ENCODE data around the gene ANXA2R. TPM values are rescaled to one million over a fixed set of nuclear protein-coding genes. Genes with fewer than 3 reads are reported as not detected.
A peak's percentile ranks its signal among the peaks of the same experiment; 100 is the strongest.
"Not testable (repeated sequence)": the region's sequence is repeated elsewhere in the genome, so short reads cannot be mapped to it uniquely, and the experiment has no call there.

ANXA2R gene, protein sequence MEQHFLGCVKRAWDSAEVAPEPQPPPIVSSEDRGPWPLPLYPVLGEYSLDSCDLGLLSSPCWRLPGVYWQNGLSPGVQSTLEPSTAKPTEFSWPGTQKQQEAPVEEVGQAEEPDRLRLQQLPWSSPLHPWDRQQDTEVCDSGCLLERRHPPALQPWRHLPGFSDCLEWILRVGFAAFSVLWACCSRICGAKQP
- total RNA-seq, result 7.7 and 7.8 TPM in 2 replicates

DNA sequence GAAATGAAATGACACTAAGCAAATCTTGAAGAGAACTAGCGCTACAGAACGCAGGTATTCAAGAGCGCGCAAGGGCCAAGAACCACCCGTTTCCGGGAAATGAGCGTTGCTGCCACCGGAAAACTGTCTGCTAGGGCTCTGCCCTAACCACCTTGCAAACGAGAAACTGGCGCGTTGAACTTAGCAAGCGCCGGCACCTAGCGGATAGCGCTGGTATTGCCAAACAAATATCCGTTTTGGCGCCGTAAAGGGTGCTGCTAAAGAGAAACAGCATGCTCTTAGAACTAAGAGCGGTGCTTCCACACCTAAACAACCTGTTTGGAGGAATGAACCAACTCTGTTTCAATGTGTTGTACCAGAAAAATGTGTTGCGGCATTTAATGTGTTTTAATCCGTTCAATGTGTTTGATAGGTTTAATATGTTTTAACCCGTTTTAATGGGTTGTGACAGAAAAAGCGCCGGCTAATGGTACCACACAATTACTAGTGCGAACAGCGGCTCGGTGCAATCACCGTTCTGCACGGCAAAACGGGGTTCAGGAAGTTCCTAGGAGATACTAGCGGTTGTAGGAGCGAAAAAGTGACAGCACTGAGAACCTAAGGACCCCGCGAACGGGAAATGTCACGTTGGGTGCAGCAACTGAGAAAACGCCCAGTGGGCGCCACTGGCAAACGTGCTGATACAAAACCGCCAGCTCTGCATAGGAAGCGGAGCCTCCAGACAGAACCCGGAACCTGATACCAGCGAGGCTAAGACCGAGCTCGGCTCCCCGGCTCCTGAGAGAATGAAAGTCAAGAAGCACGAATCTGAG lies at the start of gene ANXA2R:
ANXA2R (minus strand) TSS at position 33 of the 812 bp plus-strand sequence. CDS start 273 bp downstream, outside the sequence.
- peak; percentile 97 for DNase-seq

DNA sequence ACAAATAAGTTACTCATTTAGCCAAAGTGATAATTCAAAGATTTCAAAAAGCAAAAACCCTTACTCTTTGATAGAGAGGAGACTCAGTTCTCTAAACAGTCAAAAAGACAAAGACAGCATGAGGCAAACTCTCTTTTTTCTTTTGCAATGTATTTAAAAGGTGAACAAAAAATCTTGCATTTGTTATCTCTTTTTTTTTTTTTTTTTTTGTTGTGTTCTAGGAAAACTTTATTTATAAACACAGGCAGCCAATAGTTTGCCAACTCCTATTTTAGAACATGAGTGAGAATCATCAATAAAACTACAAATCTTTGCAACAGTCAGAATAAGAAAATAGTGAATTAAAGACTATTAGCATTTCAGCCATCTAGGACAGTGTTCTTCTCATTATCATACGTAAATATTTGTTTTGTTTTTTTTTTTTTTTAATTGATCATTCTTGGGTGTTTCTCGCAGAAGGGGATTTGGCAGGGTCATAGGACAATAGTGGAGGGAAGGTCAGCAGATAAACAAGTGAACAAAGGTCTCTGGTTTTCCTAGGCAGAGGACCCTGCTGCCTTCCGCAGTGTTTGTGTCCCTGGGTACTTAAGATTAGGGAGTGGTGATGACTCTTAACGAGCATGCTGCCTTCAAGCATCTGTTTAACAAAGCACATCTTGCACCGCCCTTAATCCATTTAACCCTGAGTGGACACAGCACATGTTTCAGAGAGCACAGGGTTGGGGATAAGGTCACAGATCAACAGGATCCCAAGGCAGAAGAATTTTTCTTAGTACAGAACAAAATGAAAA lies 46.2 kb upstream of the ANXA2R start:
- DNase-seq, result not testable (repeated sequence)

DNA sequence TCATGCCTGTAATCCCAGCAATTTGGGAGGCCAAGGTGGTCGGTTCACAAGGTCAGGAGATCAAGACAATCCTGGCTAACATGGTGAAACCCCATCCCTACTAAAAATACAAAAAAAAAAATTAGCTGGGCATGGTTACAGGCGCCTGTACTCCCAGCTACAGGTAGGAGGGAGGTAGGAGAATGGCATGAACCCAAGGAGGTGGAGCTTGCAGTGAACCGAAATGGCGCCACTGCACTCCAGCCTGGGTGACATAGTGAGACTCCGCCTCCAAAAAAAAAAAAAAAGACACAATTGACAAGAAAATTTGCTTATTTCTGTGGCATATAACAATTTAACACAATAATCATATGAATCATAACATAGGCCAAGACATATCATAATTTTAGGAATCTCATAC lies 45.3 kb upstream of the ANXA2R start:
- DNase-seq, result no peak

DNA sequence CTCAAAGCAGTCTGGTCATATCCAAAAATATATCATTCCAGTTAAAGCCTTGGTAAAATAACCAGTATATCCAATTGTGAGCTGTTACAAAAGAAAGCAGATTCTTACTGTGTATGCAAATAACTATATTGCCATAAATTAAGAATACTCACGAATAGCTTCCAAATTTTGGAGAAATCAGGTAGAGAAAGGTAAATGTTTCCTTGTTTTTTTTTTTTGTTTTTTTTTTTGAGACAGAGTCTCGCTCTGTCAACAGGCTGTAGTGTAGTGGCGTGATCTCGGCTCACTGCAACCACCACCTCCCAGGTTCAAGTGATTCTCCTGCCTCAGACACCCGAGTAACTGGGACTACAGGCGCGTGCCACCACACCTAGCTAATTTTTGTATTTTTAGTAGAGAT lies 44.3 kb upstream of the ANXA2R start:
- not testable (repeated sequence) for DNase-seq

DNA sequence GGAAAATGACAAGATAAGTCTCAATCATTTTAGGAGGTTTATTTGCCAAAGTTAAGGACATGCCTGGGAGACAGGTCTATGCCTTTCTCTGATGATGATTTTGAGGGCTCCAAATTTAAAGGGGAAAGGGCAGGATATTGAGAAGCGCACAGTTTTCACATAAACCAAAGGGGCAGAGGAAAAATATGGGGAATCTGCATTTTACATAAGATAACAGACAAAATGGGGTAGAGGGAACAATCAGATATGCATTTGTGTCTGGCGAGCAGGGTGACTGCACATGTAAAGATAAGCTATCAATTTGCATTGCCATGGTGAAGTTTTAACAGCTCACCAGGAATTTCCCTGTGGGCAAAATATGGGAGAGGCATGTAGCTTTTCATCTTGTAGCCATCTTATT lies 41.2 kb upstream of the ANXA2R start:
- DNase-seq, result not testable (repeated sequence)

DNA sequence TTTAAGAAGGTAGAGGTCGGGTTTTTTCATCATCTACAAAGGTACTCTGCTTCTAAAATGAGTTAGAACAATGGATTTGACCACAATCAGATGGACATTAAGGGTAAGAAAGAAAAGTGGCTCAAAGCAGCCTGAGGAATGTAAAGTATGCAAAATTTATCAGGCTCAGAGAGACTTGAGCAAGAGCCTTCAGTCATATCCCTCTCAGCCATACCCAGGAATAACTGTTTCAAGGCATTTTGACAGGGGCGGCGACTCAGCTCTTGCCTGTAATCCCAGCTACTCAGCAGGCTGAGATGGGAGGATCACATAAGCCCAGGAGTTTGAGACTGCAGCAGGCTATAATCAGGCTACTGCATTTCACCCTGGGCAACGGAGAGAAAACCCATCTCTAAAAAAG lies 38.8 kb upstream of the ANXA2R start:
- no peak for DNase-seq

DNA sequence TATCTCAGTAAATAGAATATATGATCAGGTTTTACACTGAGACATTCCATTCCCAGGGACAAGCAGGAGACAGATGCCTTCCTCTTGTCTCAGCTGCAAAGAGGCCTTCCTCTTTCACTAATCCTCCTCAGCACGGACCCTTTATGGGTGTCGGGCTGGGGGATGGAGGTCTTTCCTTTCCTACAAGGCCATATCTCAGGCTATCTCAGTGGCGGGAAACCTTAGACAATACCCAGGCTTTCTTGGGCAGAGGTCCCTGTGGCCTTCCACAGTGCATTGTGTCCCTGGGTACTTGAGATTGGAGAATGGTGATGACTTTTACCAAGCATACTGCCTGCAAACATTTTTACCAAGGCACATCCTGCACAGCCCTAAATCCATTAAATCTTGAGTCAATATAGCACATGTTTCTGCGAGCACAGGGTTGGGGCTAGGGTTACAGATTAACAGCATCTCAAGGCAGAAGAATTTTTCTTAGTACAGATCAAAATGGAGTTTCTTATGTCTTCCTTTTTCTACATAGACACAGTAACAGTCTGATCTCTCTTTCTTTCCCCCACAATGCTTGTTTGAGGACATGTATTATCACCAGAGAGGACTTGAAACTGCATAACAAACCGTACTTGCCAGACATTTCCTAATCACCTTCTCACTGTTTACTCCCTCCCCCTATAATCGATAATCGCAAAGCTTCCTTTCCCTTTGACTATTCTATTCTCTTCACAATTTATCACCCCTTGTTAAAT lies 37.5 kb upstream of the ANXA2R start:
- not testable (repeated sequence) for DNase-seq

DNA sequence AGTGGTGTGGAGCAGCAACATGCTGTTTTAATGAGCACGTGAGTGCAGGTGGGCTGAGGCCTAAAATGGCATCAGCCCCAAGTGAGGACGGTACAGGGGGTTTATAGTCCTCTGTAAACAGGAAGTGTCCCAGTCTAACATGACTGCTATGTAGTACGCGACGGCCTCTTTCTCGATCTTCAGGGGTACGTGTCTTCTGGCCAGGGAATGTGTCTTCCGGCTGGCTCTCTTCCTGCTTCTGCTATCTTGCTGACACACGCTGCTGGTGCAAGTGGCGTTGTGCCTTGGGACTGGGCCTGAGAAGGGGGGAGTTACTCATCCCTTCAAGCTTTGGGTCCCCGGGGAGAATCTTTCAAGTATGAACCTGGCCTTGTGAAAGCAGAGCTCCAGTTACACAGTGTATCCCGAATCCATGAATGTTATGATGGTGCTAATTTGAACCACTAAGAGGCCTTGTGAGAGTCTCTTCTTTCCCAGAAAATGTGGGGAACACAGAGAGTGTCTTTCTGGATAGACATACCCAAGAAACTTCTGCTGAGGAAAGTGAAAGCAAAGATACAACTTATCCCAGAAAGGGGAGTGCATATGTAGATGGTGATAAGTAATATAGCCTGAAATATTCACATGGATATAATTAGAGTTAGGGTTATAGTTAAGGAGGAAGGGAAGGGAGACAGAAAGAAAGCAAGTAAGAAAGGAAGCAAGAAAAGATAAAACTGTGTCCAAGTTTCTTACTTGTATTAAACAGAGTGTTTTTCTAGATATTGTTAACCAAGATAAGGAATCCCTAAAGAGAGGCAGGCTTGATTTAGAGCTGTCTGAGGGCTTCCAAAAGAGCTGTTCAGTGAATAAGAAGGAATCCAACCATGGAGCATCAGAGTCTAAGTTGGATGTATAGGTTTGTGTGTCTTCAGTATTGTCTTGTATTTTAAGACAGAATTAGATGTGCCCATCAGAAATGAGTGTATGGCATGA lies 35.5 kb upstream of the ANXA2R start:
- no peak for DNase-seq

DNA sequence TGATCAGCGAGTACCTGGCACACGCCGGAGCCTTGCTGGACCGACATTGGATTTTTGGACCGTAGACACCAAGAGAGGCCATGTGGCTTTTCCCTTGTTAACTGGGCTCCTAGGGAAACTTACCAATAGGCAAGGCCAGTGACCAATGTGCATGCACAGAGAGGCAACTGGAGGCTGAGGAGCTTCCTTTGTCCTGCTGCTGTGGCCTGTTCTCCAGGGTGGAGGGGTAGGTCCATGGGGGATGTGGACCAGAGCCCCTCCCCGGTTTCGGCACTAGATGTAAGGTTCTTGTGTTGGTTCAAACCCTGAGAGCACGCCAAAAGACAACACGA lies 34.8 kb upstream of the ANXA2R start:
- no peak for DNase-seq

DNA sequence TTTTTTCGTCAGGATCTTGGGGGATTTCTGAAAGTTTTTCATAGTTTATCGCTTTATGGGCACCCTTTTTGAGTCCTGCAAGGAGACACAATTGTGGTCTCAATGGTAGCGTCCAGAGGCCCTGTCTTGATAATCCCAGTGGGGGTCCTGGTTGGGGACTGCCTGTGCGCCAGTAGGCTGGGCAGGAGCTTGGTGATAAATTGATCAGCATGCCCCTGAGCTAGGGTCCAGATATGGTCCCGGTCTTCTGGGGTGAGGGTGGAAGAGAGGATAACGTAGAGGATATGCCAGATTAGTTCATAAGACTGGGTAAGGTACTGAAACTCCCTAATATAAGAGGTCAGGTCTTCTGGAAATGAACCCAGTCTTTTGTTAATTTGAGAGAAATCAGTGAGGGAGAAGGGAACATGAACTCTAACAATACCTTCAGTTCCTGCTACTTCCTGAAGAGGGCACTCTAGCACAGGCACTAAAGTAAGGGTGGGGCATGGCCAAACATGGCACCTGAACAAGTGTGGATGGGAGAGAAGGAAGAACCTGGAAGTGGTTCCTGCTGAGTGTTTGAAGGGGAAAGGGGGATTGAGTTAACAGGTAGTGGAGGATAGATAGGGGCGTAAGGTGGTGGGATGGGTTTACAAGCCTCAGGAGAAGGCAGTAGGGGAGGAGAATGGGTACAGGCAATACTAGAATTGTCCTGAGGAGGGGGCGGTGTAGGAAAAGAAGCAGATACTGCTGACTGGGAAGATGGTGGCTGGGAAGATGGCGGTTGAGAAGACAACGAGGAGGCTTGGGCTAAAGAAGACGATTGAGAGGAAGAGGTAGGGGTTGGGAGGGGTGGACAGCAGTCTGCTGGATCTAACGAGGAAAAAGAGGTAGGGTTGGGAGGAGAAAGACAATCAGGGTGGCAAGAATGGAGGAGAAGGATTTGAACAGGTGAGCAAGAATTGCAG lies 33.8 kb upstream of the ANXA2R start:
- DNase-seq, result peak; percentile 56

DNA sequence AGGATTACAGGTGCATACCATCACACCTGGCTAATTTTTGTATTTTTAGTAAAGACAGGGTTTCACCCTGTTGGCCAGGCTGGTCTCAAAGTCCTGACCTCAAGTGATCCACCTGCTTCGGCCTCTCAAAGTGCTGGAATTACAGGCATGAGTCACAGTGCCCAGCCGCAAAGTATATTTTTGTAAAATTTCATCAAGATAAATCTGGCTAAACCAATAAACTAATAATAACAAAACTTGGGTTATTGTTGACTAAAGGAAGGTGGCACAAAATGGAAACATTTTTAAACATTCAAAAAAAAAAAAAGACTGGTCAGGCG lies 29.2 kb upstream of the ANXA2R start:
- not testable (repeated sequence) for DNase-seq

DNA sequence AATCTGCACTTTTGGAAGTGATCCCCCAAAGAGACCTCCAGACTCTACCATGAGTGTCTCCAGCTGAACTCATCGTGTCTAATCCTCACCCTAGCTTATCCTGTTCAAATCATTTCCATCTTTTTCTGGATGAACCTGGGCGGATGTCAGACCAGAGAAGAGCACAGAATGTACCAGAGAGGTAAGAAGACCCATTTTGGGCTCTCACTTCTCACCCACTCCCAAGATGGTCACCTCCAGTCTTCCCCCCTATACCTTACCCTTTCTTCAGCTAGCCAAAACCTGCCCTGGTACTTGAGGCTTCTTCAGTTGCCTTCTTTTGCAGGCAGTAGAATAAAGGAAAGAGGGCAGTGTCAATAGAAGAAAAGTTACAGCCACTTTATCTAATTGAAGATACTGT lies 27.9 kb upstream of the ANXA2R start:
- DNase-seq, result no peak

DNA sequence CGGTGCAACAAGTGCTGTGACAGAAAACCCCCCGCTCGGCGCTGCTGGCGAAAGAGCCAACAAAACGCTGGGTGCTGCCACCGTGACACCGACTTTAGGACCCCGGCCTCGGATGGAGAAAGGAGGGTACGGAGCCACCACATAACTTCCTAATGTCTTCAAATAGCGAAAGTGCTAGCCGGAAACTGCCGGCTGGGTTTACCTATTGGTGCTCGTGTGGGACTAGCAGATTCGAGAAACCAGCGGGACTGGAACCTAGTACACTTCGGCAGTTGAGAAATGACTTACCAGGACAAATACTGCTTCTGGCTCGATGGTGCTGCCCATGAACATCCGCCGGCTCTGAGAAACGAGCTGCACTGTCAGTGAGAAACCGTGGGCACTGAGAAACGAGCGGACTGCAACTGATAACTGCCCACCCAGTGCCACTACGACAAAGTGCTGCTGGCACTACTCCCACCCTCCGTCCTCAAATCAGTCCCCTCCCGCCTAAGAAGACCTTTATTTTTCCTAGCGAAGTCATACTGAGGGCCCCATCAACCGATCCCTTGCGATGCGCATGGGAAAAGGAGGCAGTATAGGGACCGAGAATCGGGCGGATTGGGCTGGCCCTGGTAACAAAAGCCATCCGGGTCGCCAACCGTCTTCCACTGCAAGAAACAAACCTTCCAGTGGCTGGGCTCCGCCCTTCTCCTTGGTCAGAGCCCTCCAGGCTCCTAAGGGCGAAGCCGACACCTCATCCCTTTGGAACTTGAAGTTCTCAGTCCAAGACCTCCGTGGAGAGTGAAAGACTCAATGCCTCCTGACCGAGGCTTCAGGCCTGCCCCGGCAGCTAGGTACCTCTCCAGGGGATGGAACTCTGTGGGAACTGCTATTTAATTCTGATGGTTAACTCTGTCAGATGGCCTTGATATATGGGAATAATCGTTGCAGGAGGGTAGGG lies 27.0 kb upstream of the ANXA2R start:
- DNase-seq, result peak; percentile 94

DNA sequence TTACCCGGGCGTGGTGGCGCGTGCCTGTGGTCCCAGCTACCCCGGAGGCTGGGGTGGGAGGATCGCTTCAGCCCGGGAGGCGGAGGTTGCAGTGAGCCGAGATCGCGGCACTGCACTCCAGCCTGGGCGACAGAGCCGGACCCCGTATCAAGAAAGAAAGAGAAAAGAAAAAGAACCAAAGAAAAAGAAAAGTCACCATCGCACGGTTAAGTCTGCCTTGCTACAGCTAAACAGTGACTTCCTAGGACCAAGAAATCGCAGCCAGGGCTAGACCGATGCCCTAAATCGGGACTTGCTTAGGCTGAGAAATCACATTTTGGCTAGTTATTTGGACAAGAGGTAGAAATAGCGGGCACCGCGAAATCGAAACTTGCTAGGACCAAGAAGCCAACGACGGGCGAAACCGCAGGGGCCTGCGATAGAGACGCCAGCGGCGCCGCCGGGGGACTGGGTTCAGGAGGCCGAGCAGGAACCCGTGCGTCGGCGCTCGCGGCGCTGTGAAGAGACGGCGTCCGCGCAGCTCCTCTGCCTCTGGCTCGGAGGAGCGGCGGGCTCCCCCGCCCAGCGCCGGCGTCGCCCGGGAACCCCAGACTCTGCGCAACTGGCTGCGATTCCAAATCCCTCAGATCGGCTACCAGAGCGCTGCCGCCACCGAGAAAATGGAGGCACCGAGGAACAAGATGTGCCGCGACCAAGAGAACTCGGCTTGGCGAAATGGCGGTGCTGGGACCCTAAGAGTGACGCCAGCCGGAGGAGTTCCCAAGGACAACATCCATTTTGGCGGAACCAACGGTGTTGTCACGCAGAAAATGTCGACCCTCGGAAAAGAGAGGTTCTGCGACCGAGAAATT lies 26.1 kb upstream of the ANXA2R start:
- DNase-seq, result peak; percentile 74

DNA sequence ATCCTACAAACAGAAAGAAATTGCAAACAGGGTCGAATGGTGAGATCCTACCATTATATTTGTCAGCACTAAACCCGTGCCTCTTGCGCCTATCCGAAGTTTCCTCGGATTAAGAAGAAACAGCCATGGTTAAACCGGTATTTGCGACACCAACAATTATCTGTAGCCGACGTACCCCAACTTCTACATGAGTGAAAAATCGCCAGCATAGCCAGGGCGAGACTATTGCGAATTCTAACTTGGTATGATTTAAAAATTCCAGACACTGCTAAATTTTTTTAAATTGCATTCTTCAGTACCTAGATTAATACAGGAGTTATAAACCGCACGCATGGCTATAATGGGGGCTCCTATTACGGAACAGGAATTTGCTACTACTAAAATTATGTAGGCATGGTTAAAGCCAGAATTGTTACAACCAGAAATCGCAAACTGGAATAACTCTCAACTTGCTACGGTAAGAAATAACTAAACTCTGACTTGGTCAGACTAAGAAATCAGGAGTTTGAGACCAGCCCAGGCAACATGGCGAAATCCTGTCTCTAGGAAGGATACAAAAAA lies 25.3 kb upstream of the ANXA2R start:
- DNase-seq, result peak; percentile 49

DNA sequence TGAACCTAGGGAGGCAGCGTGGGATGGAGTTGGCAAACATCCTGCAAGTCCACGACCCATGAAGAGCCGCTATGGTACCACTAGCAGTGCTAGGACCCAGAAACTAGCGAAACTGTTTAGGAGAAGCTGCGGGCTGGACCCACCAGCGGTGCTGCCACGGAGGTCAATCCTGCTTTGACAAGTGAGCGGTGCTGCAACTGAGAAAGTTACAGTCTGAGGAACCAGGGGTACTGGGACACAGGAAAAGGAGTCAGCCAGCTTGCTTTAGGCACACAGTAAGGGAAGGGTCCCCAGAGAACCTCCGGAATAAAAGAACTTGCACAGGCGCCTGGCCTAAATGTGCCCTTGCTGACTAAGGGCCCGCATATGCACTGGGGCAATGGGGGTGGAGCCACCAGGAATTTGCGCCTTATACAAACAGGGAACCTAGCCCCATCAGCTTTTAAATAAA lies 23.6 kb upstream of the ANXA2R start:
- peak; percentile 29 for DNase-seq

DNA sequence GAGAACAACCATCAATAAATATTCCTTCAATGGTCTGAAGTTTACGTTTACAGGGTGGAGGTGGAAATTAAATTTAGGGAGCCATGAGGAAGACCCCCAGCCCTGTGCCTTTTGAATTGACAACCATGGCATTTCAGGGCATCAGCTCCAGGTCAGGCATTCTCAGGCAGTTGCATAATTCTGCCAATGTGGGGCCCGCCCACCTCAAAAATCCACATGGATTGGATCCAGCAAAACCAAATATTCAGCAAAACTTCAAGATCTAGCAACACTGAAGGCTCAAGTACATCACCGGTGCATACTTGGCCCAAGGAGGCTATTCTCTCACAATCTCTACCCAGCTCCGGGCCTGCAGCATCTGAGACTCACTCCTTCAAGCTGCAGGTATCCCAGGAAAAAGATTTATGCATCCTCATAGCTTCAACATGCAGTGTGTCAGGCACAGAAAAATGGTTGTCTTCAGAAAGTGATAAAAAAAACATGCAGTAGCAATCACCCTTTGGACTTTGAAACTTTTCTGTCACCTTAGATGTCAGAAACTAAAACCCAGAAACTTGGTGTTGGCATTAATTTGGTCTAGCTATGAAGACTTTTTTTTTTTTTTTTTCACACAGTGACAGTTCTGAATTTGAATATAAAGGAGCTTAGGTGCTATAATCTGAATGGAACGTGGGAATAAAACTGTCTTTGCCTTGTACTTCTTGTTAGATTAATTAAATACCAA lies 21.4 kb upstream of the ANXA2R start:
- DNase-seq, result no peak
